Activated CD8-positive, alpha-beta memory T cell treated with anti-CD3 and anti-CD28 coated beads for 4 hours (primary cell): ENCODE measurements around the gene SSR4.

Experiments used
- DNase-seq, 2 donors: peaks; one replicate each; pipeline ENCODE4 v3.0.0-alpha.2; 2020; ENCODE audit warnings: low read depth in 2 of 2

The SSR4 gene

DNA sequence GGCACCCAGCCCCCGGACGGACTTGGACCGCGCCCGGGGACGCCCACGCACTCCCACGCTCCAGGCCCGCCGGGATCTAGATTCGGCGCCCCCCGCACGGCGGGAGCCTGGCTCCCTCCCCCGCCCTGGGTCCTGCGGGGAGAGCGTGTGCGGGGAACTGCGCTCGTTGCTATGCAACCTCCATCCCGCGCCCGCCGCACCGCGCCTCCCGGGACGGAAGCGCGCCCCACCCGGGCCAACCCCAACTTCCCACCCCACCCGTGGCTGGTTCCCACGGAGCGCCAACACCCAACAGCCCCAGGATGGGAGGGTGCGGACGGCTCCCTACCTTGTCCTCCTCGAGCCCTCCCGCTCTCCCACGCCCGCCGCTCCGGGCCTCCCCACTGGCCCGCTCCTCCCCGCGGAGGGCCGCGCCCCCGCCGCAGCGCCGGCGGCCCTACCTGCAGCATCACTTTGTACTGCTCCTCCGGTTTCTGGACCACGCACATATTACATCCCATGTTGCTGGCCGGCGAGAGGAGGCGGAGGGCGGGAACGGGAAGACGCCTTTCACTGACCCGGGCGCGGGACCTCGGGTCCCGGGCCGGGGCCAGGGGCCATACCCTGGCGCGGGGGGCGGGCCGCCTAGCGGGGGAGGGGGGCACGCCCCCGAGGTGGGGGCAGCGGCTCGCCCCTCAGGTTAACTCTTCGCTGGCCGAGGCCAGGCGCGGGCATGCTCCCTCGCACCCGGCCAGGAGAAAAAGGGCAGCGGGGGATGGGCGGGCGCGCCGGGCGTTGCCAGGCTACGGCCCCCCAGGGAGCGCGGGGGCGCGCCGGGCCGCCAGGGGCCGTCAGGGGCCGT is 35.6 kb downstream of the SSR4 start, which contains the start of gene PDZD4:
Gene PDZD4 (minus strand): TSS at position 746 of the 841 bp plus-strand sequence. CDS start 246 bp downstream, at position 500.
- no peak for DNase-seq

DNA sequence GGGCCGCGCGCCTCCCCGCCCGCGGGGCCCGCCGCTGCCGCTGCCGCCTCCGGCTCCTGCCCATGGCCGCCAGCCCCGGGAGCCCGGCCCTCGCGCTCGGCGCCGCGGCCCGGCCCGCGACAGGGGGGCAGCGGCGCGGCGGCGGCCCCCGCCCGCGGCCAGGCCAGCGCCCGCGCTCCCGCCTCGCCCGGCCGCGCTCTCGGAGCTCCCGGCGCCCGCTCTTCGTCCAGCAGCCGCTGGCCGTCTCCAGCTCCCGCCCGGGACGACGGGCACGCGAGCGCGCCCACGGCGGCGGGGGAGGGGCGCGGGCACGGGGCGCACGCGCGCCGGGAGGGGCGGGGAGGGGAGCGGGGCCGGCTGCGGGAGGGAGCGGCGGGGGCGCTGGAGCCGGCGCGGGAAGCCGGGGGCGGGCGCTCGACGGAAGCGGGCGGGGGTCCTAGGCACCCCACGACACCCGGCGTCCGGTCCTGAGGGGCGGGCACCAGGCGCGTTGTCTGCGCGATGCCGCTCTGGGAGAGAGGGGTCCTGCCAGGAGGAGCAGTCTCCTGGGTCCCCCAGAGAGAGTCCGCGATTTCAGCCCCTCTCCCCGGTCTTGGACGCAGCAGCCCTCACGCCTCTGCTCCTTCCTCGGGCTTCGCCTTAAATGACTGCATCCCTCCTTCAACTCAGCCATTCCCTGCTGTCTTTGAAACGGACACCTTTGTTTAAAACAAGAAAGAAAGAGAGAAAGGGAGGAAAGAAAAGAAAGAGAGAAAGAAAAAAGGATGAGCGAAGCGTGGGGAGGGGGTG is 36.4 kb downstream of the SSR4 start:
- DNase-seq, result no peak

DNA sequence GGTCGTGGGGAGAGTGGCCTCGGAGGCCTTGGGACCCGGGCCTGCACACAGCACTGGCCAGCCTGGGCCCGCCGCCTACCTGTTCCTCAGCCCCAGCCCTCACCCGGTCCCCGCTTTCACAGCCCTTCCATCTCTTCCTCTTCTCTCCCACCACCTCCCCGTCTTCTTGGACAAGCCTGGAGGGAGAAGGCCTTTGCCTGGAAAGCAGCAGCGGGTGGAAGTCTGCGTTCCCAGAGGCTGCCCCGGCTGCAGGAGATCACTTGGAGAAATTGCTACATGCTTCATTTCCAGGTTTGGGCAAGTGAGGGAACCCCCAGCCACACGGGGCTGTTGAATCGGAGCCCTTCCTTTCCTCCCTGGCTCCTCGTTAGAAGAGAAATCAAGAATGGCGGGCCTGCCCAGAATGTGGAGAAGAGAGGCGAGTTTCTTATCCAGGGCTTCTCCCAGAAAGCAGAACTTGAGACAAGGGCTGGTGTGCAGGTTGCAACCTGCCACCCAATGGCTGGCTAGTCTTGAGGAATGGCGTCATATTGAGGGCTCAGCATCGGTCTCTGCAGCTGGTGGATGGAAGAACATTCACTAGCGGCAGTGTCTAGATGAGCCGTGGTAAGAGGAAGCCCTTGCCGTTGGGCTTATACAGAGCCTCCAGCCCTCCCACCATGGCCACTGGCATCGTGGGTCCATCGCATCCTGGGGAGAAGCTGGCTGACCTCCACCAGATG is 37.1 kb downstream of the SSR4 start:
- no peak for DNase-seq

DNA sequence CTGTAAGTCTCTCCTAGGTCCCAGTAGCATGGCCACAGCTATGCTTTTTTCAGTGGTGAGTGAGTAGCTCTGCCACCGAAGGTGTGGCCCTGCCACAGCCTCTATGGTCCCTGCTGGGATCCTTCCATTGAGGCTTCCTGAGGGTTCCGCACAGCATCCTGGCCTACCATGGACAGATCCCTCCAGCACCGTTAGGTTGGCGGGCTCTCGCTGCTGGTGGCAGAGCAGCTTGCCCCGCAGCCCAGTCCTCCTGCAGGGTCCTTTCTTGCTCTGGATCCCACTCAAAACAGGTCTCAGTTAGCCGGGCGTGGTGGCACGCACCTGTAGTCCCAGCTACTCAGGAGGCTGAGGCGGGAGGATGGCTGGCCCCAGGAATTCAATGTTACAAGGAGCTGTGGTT is 38.3 kb downstream of the SSR4 start:
- DNase-seq, result no peak

DNA sequence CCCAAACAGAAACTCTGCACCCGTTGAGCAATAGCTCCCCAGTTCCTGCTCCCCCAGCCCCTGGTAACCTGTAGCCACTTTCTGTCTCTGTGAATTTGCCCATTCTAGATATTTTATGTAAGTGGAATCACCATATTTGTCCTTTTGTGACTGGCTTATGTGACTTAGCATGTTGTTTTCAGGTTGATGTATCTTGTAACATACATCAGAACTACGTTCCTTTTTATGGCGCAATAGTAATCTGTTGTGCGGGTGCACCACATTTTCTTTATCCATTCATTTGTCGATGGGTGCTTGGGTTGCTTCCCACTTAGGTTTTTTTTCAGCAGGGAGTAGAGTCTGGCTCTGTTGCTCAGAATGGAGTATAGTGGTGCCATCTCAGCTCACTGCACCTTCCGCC is 42.5 kb downstream of the SSR4 start:
- no peak for DNase-seq

DNA sequence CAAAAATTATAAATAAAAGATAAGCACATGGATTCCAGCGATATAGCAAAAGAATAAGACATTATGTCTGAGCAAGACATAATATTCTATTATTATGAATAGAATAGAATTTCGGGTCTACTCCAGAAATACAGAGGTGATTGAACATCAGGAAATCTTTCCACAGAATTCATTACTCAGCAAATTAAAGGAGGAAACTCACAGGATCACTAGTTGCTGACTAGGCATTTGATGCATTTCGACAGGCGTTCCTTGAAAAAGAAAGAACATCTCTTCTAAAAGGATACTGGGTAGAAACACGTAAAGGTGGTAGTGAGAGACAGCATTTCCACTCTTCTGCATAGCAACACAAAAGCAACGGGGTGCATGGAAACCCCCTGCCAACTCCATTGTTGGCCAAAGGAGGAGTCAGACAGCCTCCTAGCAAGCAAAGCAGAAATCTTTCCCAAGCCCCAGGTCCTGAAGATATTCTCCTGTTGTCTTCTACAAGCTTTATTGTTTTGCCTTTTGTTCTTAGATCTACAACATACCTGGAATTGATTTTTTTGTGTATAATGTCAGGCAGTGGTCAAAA is 50.1 kb downstream of the SSR4 start:
- no peak for DNase-seq

DNA sequence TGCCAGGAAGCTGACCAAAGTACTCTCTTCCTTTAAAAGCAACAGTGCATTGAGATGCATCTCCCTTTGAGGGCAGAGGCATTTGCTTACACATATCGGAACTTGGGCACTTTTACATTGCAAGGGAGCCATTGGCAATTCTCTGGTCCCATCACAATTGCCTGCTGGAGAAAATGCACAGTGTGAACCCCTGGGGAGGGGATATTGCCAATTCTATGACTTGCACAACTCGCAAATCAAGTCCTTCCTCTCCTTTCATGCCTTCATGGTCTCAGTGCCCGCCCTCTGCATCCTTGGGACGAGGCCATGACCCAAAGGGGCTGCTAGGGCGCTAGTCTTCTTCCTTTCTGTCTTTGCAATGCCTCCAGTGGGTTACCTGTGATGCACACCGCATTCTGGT is 50.7 kb downstream of the SSR4 start:
- no peak for DNase-seq

DNA sequence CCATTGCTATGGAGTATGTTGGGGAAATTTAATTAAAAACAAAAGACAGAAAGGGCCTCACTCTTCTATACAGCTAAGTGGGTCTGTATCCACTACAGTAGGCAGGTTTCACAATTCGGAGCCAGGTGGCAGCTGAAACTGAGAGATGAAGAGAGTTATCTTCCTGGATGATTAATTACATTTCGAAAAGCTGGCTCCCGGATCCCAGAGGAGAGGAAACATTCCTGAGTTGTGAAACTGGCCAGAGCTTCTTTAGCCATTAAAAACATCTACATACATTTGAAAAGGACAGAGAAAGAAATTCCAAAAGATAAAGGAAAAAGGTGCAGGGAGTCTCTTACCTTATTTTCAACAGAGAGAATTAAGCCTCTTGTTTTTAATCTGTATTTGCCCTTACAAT is 51.4 kb downstream of the SSR4 start:
- no peak for DNase-seq
